Activated T-helper 17 cell treated with anti-CD3 and anti-CD28 coated beads, Interleukin-2, amount 50 U/mL, for 72 hours (primary cell): ENCODE data around the gene MAST4. TPM values are rescaled to one million over a fixed set of nuclear protein-coding genes. Genes with fewer than 3 reads are reported as not detected.

Experiments
- ATAC-seq: fragments of 150-1000 bp; cut with Tn5 transposase; replicated peaks from 2 replicates; pipeline ENCODE4 v1.10.0; 2021; ENCODE audit warnings: mild to moderate bottlenecking, moderate library complexity
- H3K27ac Mint-ChIP-seq: one replicate; pipeline ENCODE4 v1.8.0; 2022; ENCODE audit warnings: mixed read lengths
- H3K27me3 Mint-ChIP-seq: one replicate; pipeline ENCODE4 v1.8.0; 2022; ENCODE audit warnings: mixed read lengths
- H3K36me3 Mint-ChIP-seq: one replicate; pipeline ENCODE4 v1.8.0; 2022; ENCODE audit warnings: low read depth, mild to moderate bottlenecking, mixed read lengths
- H3K4me1 Mint-ChIP-seq: one replicate; pipeline ENCODE4 v1.8.0; 2022; ENCODE audit warnings: mixed read lengths
- H3K4me3 Mint-ChIP-seq: one replicate; pipeline ENCODE4 v1.8.0; 2022; ENCODE audit warnings: mild to moderate bottlenecking, mixed read lengths
- H3K9me3 Mint-ChIP-seq: one replicate; pipeline ENCODE4 v1.8.0; 2022; ENCODE audit warnings: mixed read lengths
- total RNA-seq, 2 donors: library from RNA; stranded (reverse); gene quantifications; one replicate each; pipeline ENCODE4 v1.2.3, GENCODE V29; 2022

Gene MAST4
- total RNA-seq, 2 donors from 2014 or later, result 42.1 to 103 TPM

DNA sequence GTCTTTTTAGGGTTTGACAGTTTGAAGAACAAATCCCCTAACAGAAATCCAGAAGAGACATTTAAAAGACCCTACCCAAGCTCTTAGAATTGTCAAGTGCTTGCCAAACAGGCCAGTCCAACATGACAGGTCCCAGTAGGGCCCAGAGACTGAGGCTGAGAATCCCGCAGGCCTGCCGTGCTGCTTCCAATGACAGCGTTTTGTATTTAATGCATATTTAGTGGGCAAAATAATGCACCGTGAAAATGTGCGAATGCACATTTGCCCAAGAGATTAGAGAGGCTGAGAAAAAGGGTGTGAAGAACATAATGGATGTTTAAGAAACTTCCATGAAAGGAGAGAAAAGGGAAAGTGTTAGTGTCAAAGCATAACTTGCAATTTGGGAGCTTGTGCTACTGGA, 542.8 kb downstream of the MAST4 start:
- H3K36me3 Mint-ChIP-seq, result peaks cover 96% of the 10 kb centered on the region
- ATAC-seq, result no peak
- H3K27ac Mint-ChIP-seq, result no peak overlapping the region
- no peaks in the 10 kb centered on the region for H3K4me1 Mint-ChIP-seq
- no peak overlapping the region for H3K4me3 Mint-ChIP-seq
- no peaks in the 10 kb centered on the region for H3K9me3 Mint-ChIP-seq
- H3K27me3 Mint-ChIP-seq, result no peaks in the 10 kb centered on the region

DNA sequence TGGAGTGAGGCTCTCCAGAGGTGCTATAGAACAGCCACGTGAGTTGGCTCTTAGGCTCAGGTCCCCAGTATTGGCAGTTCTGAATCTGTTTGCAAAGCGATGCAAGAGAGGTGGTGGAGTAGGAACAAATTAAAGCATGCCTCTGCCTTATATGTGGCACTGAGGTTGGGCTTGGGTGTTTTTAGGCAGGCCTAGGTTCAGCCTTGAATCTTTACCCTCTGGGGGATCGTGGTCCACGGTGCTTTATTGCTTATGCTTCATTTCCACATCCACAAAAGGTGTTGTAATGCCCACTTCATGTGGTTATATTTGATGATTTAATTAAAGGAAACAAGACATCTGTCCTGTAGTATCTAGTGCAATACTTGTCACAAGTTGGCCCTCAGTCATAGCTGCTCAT, 544.2 kb downstream of the MAST4 start:
- Mint-ChIP-seq H3K9me3 (no peaks in the 10 kb centered on the region), H3K4me1 (no peaks in the 10 kb centered on the region), H3K27ac (no peak overlapping the region), H3K4me3 (no peak overlapping the region), H3K27me3 (no peaks in the 10 kb centered on the region), H3K36me3 (peaks cover 96% of the 10 kb centered on the region)
- ATAC-seq, result no peak

GRCh38 chr5:67141644-67142043, 545.5 kb downstream of the MAST4 start:
- H3K27ac Mint-ChIP-seq, result no peak overlapping the region
- no peak for ATAC-seq
- H3K36me3 Mint-ChIP-seq, result peaks cover 96% of the 10 kb centered on the region
- no peaks in the 10 kb centered on the region for H3K27me3 Mint-ChIP-seq
- H3K4me3 Mint-ChIP-seq, result no peak overlapping the region
- no peaks in the 10 kb centered on the region for H3K4me1 Mint-ChIP-seq
- no peaks in the 10 kb centered on the region for H3K9me3 Mint-ChIP-seq

GRCh38 chr5:67142816-67143215, 546.6 kb downstream of the MAST4 start:
- no peaks in the 10 kb centered on the region for H3K4me1 Mint-ChIP-seq
- ATAC-seq, result no peak
- no peaks in the 10 kb centered on the region for H3K27me3 Mint-ChIP-seq
- H3K9me3 Mint-ChIP-seq, result no peaks in the 10 kb centered on the region
- H3K27ac Mint-ChIP-seq, result peak overlapping the region; percentile 44
- no peak overlapping the region for H3K4me3 Mint-ChIP-seq
- H3K36me3 Mint-ChIP-seq, result peaks cover 96% of the 10 kb centered on the region

DNA sequence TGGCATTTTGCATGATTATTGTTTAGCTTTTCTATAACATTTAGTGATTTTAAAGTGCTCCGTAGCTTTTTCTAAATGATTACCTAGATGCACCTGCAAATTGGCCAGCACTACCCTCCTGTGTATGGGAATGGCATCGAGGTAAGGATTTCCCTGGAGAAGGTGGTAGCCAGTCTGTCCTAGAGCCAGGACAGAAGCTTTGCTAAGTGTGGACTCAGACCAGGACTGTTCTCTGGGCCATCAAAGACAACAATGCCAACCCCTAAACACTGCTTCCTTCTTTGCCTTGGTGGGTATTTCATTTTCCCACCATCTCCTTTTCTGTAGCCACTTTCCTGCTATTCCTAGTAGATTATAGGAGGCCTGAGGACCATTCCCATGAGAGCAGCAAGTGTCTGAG, 547.4 kb downstream of the MAST4 start:
- Mint-ChIP-seq H3K4me1 (no peaks in the 10 kb centered on the region), H3K27ac (peak overlapping the region; percentile 5), H3K4me3 (no peak overlapping the region), H3K36me3 (peaks cover 96% of the 10 kb centered on the region), H3K9me3 (no peaks in the 10 kb centered on the region), H3K27me3 (no peaks in the 10 kb centered on the region)
- ATAC-seq, result no peak

DNA sequence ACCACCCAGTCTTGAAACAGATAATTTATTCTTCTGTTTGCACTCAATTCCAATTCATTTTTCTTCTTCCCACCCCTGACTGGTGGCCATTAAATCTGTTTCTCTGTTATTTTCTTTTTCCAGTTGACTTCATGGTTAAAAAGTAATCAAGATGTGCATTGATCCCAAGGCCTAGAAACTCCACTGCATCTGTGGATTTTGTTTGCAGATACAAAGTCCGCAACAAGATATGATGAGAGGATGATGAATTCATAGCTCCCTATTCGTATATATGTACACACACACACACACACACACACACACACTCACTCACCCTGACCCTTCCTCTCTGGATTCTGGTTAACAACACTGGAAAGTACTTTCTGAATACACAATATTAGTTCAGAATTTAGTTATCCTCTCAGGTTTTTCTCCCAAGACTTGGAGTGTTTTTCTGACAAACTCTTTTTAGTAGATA, 548.0 kb downstream of the MAST4 start:
- Mint-ChIP-seq H3K36me3 (peaks cover 96% of the 10 kb centered on the region), H3K27me3 (no peaks in the 10 kb centered on the region), H3K27ac (peak overlapping the region; percentile 5), H3K4me3 (no peak overlapping the region), H3K9me3 (no peaks in the 10 kb centered on the region), H3K4me1 (no peaks in the 10 kb centered on the region)
- no peak for ATAC-seq

- H3K4me3 Mint-ChIP-seq, result no peak overlapping the region
Measured at GRCh38 chr5:67146574-67146973, 550.4 kb downstream of the MAST4 start.

GRCh38 chr5:67146981-67147380, 550.8 kb downstream of the MAST4 start:
- no peaks in the 10 kb centered on the region for H3K4me1 Mint-ChIP-seq
- no peak overlapping the region for H3K4me3 Mint-ChIP-seq
- no peak for ATAC-seq
- no peaks in the 10 kb centered on the region for H3K9me3 Mint-ChIP-seq
- no peaks in the 10 kb centered on the region for H3K27me3 Mint-ChIP-seq
- H3K27ac Mint-ChIP-seq, result no peak overlapping the region
- peaks cover 100% of the 10 kb centered on the region for H3K36me3 Mint-ChIP-seq

More at GRCh38 chr5:67146574-67146973, 550.4 kb downstream of the MAST4 start:
- Mint-ChIP-seq H3K9me3 (no peaks in the 10 kb centered on the region), H3K36me3 (peaks cover 100% of the 10 kb centered on the region), H3K4me1 (no peaks in the 10 kb centered on the region), H3K27me3 (no peaks in the 10 kb centered on the region), H3K27ac (no peak overlapping the region)
- no peak for ATAC-seq

- ATAC-seq, result peak; percentile 34
- peaks cover 97% of the 10 kb centered on the region for H3K36me3 Mint-ChIP-seq
Measured at GRCh38 chr5:67147760-67148159, 551.6 kb downstream of the MAST4 start.

GRCh38 chr5:67149057-67149950, 553.1 kb downstream of the MAST4 start:
- Mint-ChIP-seq H3K4me3 (no peak overlapping the region), H3K36me3 (peaks cover 97% of the 10 kb centered on the region), H3K27ac (peak overlapping the region; percentile 24), H3K27me3 (no peaks in the 10 kb centered on the region), H3K4me1 (no peaks in the 10 kb centered on the region), H3K9me3 (no peaks in the 10 kb centered on the region)
- ATAC-seq, result no peak

More at GRCh38 chr5:67147760-67148159, 551.6 kb downstream of the MAST4 start:
- H3K4me1 Mint-ChIP-seq, result no peaks in the 10 kb centered on the region
- H3K4me3 Mint-ChIP-seq, result no peak overlapping the region
- H3K27me3 Mint-ChIP-seq, result no peaks in the 10 kb centered on the region
- H3K27ac Mint-ChIP-seq, result no peak overlapping the region
- H3K9me3 Mint-ChIP-seq, result no peaks in the 10 kb centered on the region

GRCh38 chr5:67149951-67150523, 553.8 kb downstream of the MAST4 start:
- Mint-ChIP-seq H3K36me3 (peaks cover 97% of the 10 kb centered on the region), H3K27me3 (no peaks in the 10 kb centered on the region), H3K4me1 (no peaks in the 10 kb centered on the region), H3K4me3 (no peak overlapping the region), H3K9me3 (no peaks in the 10 kb centered on the region), H3K27ac (no peak overlapping the region)
- no peak for ATAC-seq

- Mint-ChIP-seq H3K27me3 (no peaks in the 10 kb centered on the region), H3K4me1 (peaks cover 11% of the 10 kb centered on the region), H3K4me3 (no peak overlapping the region), H3K9me3 (no peaks in the 10 kb centered on the region), H3K27ac (no peak overlapping the region), H3K36me3 (peaks cover 94% of the 10 kb centered on the region)
- ATAC-seq, result no peak
Measured at GRCh38 chr5:67152400-67152799, 556.2 kb downstream of the MAST4 start.

DNA sequence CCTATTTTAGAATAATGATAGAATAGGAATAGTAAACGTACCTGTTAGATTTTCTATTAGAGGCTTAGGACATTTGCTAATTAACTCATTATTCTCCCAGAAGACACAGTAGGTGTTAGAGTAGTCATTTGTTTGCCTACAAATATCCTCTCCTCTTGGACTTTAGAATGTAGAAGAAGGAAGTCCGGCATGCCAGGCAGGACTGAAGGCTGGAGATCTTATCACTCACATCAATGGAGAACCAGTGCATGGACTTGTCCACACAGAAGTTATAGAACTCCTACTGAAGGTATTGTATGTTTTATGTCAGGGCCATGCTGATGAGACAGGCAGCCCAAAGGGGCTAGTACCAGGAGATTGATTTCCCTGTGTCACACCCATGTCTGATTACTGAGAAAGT, 557.1 kb downstream of the MAST4 start:
- H3K27ac Mint-ChIP-seq, result no peak overlapping the region
- peaks cover 13% of the 10 kb centered on the region for H3K4me1 Mint-ChIP-seq
- no peaks in the 10 kb centered on the region for H3K27me3 Mint-ChIP-seq
- no peak for ATAC-seq
- peaks cover 87% of the 10 kb centered on the region for H3K36me3 Mint-ChIP-seq
- H3K9me3 Mint-ChIP-seq, result no peaks in the 10 kb centered on the region
- no peak overlapping the region for H3K4me3 Mint-ChIP-seq

- no peak for ATAC-seq
- Mint-ChIP-seq H3K4me3 (no peak overlapping the region), H3K27ac (no peak overlapping the region), H3K4me1 (peaks cover 19% of the 10 kb centered on the region), H3K36me3 (peaks cover 77% of the 10 kb centered on the region), H3K9me3 (no peaks in the 10 kb centered on the region), H3K27me3 (no peaks in the 10 kb centered on the region)
Measured at GRCh38 chr5:67154556-67155206, 558.5 kb downstream of the MAST4 start.
